PC-9 (cell line): ENCODE results near the gene ZBTB24. TPM values are rescaled to one million over a fixed set of nuclear protein-coding genes. Genes with fewer than 3 reads are reported as not detected.

Experiments
- BruUV-seq: library from RNA; stranded (reverse); fragments of 400-500 nt; replicated peaks from 2 replicates; lab custom pipeline; 2021; lab: Mats Ljungman, UMichigan
- CTCF ChIA-PET: fragments of 300-600 bp; sonication (Branson Sonifier 250); formaldehyde crosslinking; loops from one replicate; lab custom pipeline; 2022; ENCODE audit warnings: antibody characterized with exemption; lab: Charles Lee
- POLR2A ChIA-PET: fragments of 300-600 bp; sonication (Branson Sonifier 250); formaldehyde crosslinking; loops from one replicate; lab custom pipeline; 2022; ENCODE audit warnings: antibody characterized with exemption; ENCODE audit not compliant: unreplicated experiment; lab: Charles Lee
- DNase-seq, 2 experiments: peaks; one replicate each; pipeline versions ENCODE4 v3.0.0 to v3.0.0-alpha.2; 2015 to 2022; ENCODE audit warnings: mixed read lengths in 1 of 2
- H2AFZ ChIP-seq: fragments of 200-600 bp; sonication (generic); 2 replicates; pipeline ENCODE4 v1.8.1; 2017; ENCODE audit warnings: antibody characterized with exemption
- H3F3A ChIP-seq: fragments of 200-600 bp; sonication (generic); 2 replicates; pipeline ENCODE4 v1.8.1; 2017; ENCODE audit warnings: antibody characterized with exemption, mild to moderate bottlenecking, low read depth; ENCODE audit not compliant: insufficient read depth
- H3K27ac ChIP-seq: fragments of 200-600 bp; sonication (generic); 2 replicates; pipeline ENCODE4 v1.6.1; 2016; ENCODE audit warnings: mixed run types
- H3K27me3 ChIP-seq: fragments of 200-600 bp; sonication (generic); 2 replicates; pipeline ENCODE4 v1.6.1; 2016; ENCODE audit warnings: low read depth, mixed run types; ENCODE audit not compliant: insufficient read depth
- H3K36me3 ChIP-seq: fragments of 200-600 bp; sonication (generic); 2 replicates; pipeline ENCODE4 v1.6.1; 2016; ENCODE audit warnings: low read depth, mixed run types
- H3K4me1 ChIP-seq: fragments of 200-600 bp; sonication (generic); replicated peaks from 2 replicates; pipeline ENCODE4 v1.6.1; 2016; ENCODE audit warnings: mixed run types; ENCODE audit not compliant: insufficient read depth
- H3K4me2 ChIP-seq: fragments of 200-600 bp; sonication (generic); 2 replicates; pipeline ENCODE4 v1.6.1; 2017; ENCODE audit warnings: mixed run types
- H3K4me3 ChIP-seq: fragments of 200-600 bp; sonication (generic); 2 replicates; pipeline ENCODE4 v1.6.1; 2016; ENCODE audit warnings: mixed run types
- H3K79me2 ChIP-seq: fragments of 200-600 bp; sonication (generic); 2 replicates; pipeline ENCODE4 v1.6.1; 2017; ENCODE audit warnings: low read depth, mixed run types
- H3K9me2 ChIP-seq: fragments of 200-600 bp; sonication (generic); 2 replicates; pipeline ENCODE4 v1.8.1; 2017; ENCODE audit warnings: mild to moderate bottlenecking; ENCODE audit not compliant: insufficient read depth
- H3K9me3 ChIP-seq: fragments of 200-600 bp; sonication (generic); 2 replicates; pipeline ENCODE4 v1.8.1; 2016; ENCODE audit warnings: low read depth; ENCODE audit not compliant: insufficient read depth
- H4K20me1 ChIP-seq: fragments of 200-600 bp; sonication (generic); 2 replicates; pipeline ENCODE4 v1.8.1; 2017; ENCODE audit not compliant: insufficient read depth
- EZH2 ChIP-seq: fragments of 200-600 bp; sonication (generic); IDR thresholded peaks from 2 replicates; pipeline ENCODE4 v1.8.0; 2017; ENCODE audit warnings: antibody characterized with exemption, low read depth
- intact Hi-C: fragments of 100-400 bp; cut with micrococcal nuclease; formaldehyde crosslinking; loops from one replicate; pipeline ENCODE4 v1.10.0; 2022; ENCODE audit not compliant: unreplicated experiment
- total RNA-seq: library from RNA; stranded (reverse); gene quantifications from 2 replicates; pipeline ENCODE4 v1.2.3, GENCODE V29; 2021
- TF ChIP-seq, protein P1 (sequence below): fragments of 200-600 bp; sonication (generic); conservative IDR thresholded peaks from 2 replicates; pipeline ENCODE4 v1.6.1; 2017; ENCODE audit warnings: mixed run types, antibody characterized with exemption, mild to moderate bottlenecking, moderate library complexity

ZBTB24 gene
- total RNA-seq, 1 experiment from 2014 or later = 7.2 TPM

DNA sequence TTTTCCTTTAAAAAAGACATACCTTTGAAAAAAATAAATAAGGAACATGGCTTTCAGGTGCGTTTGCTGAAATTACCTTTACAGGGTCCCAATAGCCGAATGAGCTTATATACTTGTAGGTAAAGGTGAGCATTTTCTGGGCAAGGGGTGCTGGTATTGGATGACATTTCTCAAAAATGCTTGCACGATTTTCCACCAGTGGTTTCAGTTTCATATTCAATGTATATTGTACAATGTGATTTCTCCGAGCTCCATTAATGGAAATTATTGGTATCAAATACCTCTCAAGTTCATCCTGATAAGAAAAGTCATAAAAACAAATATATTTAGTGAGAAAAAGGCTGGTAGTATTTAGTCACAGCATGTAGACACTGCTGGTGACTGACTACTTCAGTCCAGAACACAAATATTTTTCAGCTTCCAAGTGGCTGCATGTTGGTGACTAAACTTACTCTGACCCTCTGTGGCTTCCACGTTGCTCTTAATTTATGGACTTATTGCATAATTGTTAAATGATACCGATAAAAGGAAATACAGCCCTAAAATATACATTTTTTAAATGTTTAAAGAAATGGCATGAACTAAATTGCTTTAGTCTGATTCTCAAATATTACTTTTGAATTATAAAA, 32.9 kb upstream of the ZBTB24 start:
- H4K20me1 ChIP-seq = no peaks in the 10 kb centered on the region
- H3K4me2 ChIP-seq = peak overlapping the region; percentile 30; the same call in 1 of the 2 replicates
- ChIA-PET POLR2A (no interaction called here), CTCF (no interaction called here)
- 0 out of 2 replicates have a peak, but pooled peaks cover 6% of the 10 kb centered on the region for H3F3A ChIP-seq
- BruUV-seq = no TSS peak
- intact Hi-C loops = no loop called here
- peak overlapping the region; percentile 28; the same call in 1 of the 2 replicates for H2AFZ ChIP-seq
- no peaks in the 10 kb centered on the region for H3K27me3 ChIP-seq
- no peak for TF ChIP-seq EZH2
- TF ChIP-seq, protein P1, sequence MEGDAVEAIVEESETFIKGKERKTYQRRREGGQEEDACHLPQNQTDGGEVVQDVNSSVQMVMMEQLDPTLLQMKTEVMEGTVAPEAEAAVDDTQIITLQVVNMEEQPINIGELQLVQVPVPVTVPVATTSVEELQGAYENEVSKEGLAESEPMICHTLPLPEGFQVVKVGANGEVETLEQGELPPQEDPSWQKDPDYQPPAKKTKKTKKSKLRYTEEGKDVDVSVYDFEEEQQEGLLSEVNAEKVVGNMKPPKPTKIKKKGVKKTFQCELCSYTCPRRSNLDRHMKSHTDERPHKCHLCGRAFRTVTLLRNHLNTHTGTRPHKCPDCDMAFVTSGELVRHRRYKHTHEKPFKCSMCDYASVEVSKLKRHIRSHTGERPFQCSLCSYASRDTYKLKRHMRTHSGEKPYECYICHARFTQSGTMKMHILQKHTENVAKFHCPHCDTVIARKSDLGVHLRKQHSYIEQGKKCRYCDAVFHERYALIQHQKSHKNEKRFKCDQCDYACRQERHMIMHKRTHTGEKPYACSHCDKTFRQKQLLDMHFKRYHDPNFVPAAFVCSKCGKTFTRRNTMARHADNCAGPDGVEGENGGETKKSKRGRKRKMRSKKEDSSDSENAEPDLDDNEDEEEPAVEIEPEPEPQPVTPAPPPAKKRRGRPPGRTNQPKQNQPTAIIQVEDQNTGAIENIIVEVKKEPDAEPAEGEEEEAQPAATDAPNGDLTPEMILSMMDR = no peak
- H3K9me2 ChIP-seq = no peaks in the 10 kb centered on the region; the same call in 1 of the 2 replicates
- peaks cover 10% of the 10 kb centered on the region for H3K4me1 ChIP-seq
- no peak overlapping the region; the same call in 1 of the 2 replicates for H3K4me3 ChIP-seq
- no peak overlapping the region for H3K27ac ChIP-seq
- no peaks in the 10 kb centered on the region for H3K9me3 ChIP-seq
- no peaks in the 10 kb centered on the region for H3K36me3 ChIP-seq
- H3K79me2 ChIP-seq = no peaks in the 10 kb centered on the region
- no peak for DNase-seq

DNA sequence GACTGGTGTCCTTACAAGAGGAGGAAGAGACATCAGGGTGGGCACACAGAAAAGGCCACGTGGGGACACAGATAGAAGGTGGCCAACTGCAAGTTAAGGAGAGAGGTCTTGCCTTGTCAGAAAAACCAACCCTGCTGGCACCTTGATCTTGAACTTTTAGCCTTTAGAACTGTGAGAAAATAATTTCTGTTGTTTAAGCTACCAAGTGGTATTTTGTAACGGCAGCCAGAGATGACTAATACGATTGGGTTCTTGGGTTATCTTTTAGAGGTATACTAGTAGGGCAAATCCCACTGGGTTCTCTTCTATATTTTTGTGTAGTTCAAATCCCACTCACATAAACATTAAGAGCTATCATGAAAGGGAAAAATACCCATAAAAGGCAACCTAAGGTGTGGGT, 31.9 kb upstream of the ZBTB24 start:
- no peak overlapping the region for H3K27ac ChIP-seq
- H3K4me3 ChIP-seq = no peak overlapping the region
- no peaks in the 10 kb centered on the region for H3K36me3 ChIP-seq
- DNase-seq = no peak
- no peaks in the 10 kb centered on the region for H3K79me2 ChIP-seq
- intact Hi-C loops = no loop called here
- H3F3A ChIP-seq = 0 out of 2 replicates have a peak, but pooled peaks cover 6% of the 10 kb centered on the region
- H2AFZ ChIP-seq = no peak overlapping the region
- H3K9me3 ChIP-seq = no peaks in the 10 kb centered on the region
- BruUV-seq = no TSS peak
- H4K20me1 ChIP-seq = no peaks in the 10 kb centered on the region
- TF ChIP-seq EZH2 = no peak
- TF ChIP-seq, protein P1 = no peak
- POLR2A ChIA-PET = no interaction called here
- H3K4me2 ChIP-seq = no peak overlapping the region
- CTCF ChIA-PET = no interaction called here
- no peaks in the 10 kb centered on the region; the same call in 1 of the 2 replicates for H3K9me2 ChIP-seq
- peaks cover 10% of the 10 kb centered on the region for H3K4me1 ChIP-seq
- H3K27me3 ChIP-seq = no peaks in the 10 kb centered on the region

DNA sequence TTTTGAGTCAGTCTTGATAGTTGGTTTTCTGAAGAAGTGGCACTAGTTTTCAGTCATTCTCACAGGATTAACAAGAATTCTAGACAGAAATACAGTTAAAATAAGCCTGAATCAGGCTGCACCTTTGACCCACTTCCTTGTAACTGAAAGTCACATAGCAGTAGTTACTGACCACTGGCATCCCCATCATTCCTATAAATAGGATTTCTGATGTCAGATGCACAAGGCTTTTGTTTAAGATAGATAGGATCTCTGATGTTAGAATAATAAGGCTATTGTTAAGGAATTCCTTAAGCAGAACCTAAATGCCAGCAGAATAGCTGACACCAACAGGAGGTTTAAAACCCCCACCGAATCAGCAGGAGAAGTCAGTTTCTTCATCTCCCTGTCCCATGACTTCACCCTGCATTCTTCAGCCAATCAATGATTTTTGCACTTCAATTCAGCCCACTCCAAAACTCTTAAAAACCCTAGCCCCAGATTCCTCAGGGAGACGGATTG, 30.6 kb upstream of the ZBTB24 start:
- H2AFZ ChIP-seq = no peak overlapping the region
- H3K4me2 ChIP-seq = 0 out of 2 replicates have a peak overlapping the region, but pooled peaks have one; percentile 18
- H3K79me2 ChIP-seq = no peaks in the 10 kb centered on the region
- ChIA-PET POLR2A (no interaction called here), CTCF (no interaction called here)
- H3K4me3 ChIP-seq = no peak overlapping the region
- H3F3A ChIP-seq = 0 out of 2 replicates have a peak, but pooled peaks cover 6% of the 10 kb centered on the region
- peak in 1 of 2 experiments; percentile 70 for DNase-seq
- intact Hi-C loops = no loop called here
- no peak overlapping the region; the same call in 1 of the 2 replicates for H3K27ac ChIP-seq
- TF ChIP-seq, protein P1 = no peak
- TF ChIP-seq EZH2 = no peak
- H3K4me1 ChIP-seq = peaks cover 16% of the 10 kb centered on the region
- H3K27me3 ChIP-seq = no peaks in the 10 kb centered on the region
- H3K36me3 ChIP-seq = no peaks in the 10 kb centered on the region
- no peaks in the 10 kb centered on the region for H3K9me2 ChIP-seq
- H3K9me3 ChIP-seq = no peaks in the 10 kb centered on the region
- H4K20me1 ChIP-seq = no peaks in the 10 kb centered on the region
- no TSS peak for BruUV-seq
